Measurements from ENCODE around the gene LCE1A.

LCE1A gene

GRCh38 chr1:152870831-152871730 is 43.8 kb downstream of the LCE1A start:
- peak; percentile 12 for DNase-seq (ENCODE audit: low read depth)

- no peak for DNase-seq (ENCODE audit: low read depth)
These were observed 44.5 kb downstream of the LCE1A start for GRCh38 chr1:152871731-152872126.

GRCh38 chr1:152873495-152873894 is 46.2 kb downstream of the LCE1A start:
- no peak for DNase-seq (ENCODE audit: low read depth)

GRCh38 chr1:152876827-152877226 is 49.6 kb downstream of the LCE1A start:
- no peak for DNase-seq (ENCODE audit: low read depth)

Data from amniotic epithelial cell (primary cell).